ENCODE data around the gene LNPEP.

Gene LNPEP

GRCh38 chr5:97056263-97056662 is 120.4 kb downstream of the LNPEP start:
- no peak overlapping the region for H3K4me2 ChIP-seq (ENCODE audit: low read depth, low read length, poor library complexity, severe bottlenecking)
- H3K27me3 ChIP-seq (ENCODE audit: low read length) = no peaks in the 10 kb centered on the region
- H3K9me2 ChIP-seq (replicated peaks; ENCODE audit: insufficient read depth, low read length) = no peaks in the 10 kb centered on the region
- H3K9me3 ChIP-seq (ENCODE audit: insufficient read depth, low read length) = no peaks in the 10 kb centered on the region
- no peaks in the 10 kb centered on the region for H3F3A ChIP-seq (ENCODE audit: insufficient read depth)
- no peaks in the 10 kb centered on the region for H4K20me1 ChIP-seq (ENCODE audit: low read depth, low read length)
- TF ChIP-seq, protein P1, sequence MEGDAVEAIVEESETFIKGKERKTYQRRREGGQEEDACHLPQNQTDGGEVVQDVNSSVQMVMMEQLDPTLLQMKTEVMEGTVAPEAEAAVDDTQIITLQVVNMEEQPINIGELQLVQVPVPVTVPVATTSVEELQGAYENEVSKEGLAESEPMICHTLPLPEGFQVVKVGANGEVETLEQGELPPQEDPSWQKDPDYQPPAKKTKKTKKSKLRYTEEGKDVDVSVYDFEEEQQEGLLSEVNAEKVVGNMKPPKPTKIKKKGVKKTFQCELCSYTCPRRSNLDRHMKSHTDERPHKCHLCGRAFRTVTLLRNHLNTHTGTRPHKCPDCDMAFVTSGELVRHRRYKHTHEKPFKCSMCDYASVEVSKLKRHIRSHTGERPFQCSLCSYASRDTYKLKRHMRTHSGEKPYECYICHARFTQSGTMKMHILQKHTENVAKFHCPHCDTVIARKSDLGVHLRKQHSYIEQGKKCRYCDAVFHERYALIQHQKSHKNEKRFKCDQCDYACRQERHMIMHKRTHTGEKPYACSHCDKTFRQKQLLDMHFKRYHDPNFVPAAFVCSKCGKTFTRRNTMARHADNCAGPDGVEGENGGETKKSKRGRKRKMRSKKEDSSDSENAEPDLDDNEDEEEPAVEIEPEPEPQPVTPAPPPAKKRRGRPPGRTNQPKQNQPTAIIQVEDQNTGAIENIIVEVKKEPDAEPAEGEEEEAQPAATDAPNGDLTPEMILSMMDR (IDR thresholded peaks at IDR 0.05; ENCODE audit: insufficient read depth, low read length, poor library complexity, severe bottlenecking) = no peak
- no peak for TF ChIP-seq EZH2phosphoT487 (conservative IDR thresholded peaks at IDR 0.05; ENCODE audit: low read length)
- H3K27ac ChIP-seq (ENCODE audit: low read depth, low read length) = no peak overlapping the region
- H3K9ac ChIP-seq (ENCODE audit: low read length) = no peak overlapping the region
- no peaks in the 10 kb centered on the region for H3K79me2 ChIP-seq (ENCODE audit: insufficient read depth, low read length)
- no peak overlapping the region for H2AFZ ChIP-seq (ENCODE audit: low read depth, low read length, severe bottlenecking)
- no peaks in the 10 kb centered on the region for H3K36me3 ChIP-seq (ENCODE audit: low read length)
- H3K4me3 ChIP-seq (ENCODE audit: insufficient read depth, low read length, poor library complexity, severe bottlenecking) = no peak overlapping the region

- no peak overlapping the region for H3K4me3 ChIP-seq (ENCODE audit: insufficient read depth, low read length, poor library complexity, severe bottlenecking)
- H2AFZ ChIP-seq (ENCODE audit: low read depth, low read length, severe bottlenecking) = no peak overlapping the region
- TF ChIP-seq, protein P1 (IDR thresholded peaks at IDR 0.05; ENCODE audit: insufficient read depth, low read length, poor library complexity, severe bottlenecking) = no peak
- TF ChIP-seq EZH2phosphoT487 (conservative IDR thresholded peaks at IDR 0.05; ENCODE audit: low read length) = no peak
Observed at GRCh38 chr5:97062046-97062445, 126.2 kb downstream of the LNPEP start.

DNA sequence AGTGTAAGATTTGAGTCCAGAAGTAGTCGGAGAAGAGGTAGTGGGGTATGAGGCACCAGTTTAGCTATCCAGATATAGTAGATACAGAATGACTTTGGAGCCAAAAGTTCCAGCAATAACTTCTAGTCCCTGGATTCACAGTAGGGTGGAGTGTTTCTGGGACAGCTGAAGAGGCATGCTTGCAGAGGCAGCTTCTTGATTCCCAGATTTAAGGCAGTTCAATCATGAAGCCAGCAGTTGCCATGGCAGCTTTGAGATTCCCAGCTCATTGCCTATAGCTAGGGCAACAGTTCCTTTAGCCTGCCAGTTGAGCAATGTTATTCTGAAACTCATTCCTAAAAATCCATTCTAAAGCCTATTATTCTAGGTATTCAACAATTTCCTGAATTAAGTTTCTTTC is 127.4 kb downstream of the LNPEP start:
- H2AFZ ChIP-seq (ENCODE audit: low read depth, low read length, severe bottlenecking) = no peak overlapping the region
- no peaks in the 10 kb centered on the region for H3K9me3 ChIP-seq (ENCODE audit: insufficient read depth, low read length)
- no peak overlapping the region for H3K9ac ChIP-seq (ENCODE audit: low read length)
- H3K9me2 ChIP-seq (replicated peaks; ENCODE audit: insufficient read depth, low read length) = no peaks in the 10 kb centered on the region
- H3K27ac ChIP-seq (ENCODE audit: low read depth, low read length) = no peak overlapping the region
- no peak for TF ChIP-seq EZH2phosphoT487 (conservative IDR thresholded peaks at IDR 0.05; ENCODE audit: low read length)
- TF ChIP-seq, protein P1 (IDR thresholded peaks at IDR 0.05; ENCODE audit: insufficient read depth, low read length, poor library complexity, severe bottlenecking) = no peak
- no peaks in the 10 kb centered on the region for H3K79me2 ChIP-seq (ENCODE audit: insufficient read depth, low read length)
- H3K27me3 ChIP-seq (ENCODE audit: low read length) = no peaks in the 10 kb centered on the region
- no peaks in the 10 kb centered on the region for H3K36me3 ChIP-seq (ENCODE audit: low read length)
- H3K4me3 ChIP-seq (ENCODE audit: insufficient read depth, low read length, poor library complexity, severe bottlenecking) = no peak overlapping the region
- H4K20me1 ChIP-seq (ENCODE audit: low read depth, low read length) = no peaks in the 10 kb centered on the region
- H3F3A ChIP-seq (ENCODE audit: insufficient read depth) = no peaks in the 10 kb centered on the region
- H3K4me2 ChIP-seq (ENCODE audit: low read depth, low read length, poor library complexity, severe bottlenecking) = no peak overlapping the region

More at GRCh38 chr5:97062046-97062445, 126.2 kb downstream of the LNPEP start:
- Histone ChIP-seq H4K20me1 (ENCODE audit: low read depth, low read length) (no peaks in the 10 kb centered on the region), H3K36me3 (ENCODE audit: low read length) (no peaks in the 10 kb centered on the region), H3F3A (ENCODE audit: insufficient read depth) (no peaks in the 10 kb centered on the region), H3K9me2 (replicated peaks; ENCODE audit: insufficient read depth, low read length) (no peaks in the 10 kb centered on the region), H3K9ac (ENCODE audit: low read length) (no peak overlapping the region), H3K27me3 (ENCODE audit: low read length) (no peaks in the 10 kb centered on the region), H3K9me3 (ENCODE audit: insufficient read depth, low read length) (no peaks in the 10 kb centered on the region), H3K79me2 (ENCODE audit: insufficient read depth, low read length) (no peaks in the 10 kb centered on the region), H3K27ac (ENCODE audit: low read depth, low read length) (no peak overlapping the region), H3K4me2 (ENCODE audit: low read depth, low read length, poor library complexity, severe bottlenecking) (no peak overlapping the region)

All from SU-DHL-6 (cell line).